SK-N-MC (cell line): Measurements from ENCODE around the gene CHD8.
"Not testable (repeated sequence)": the region's sequence is repeated elsewhere in the genome, so short reads cannot be mapped to it uniquely, and the experiment has no call there.

Experiments
- DNase-seq: peaks from one replicate; pipeline ENCODE4 v3.0.0-alpha.2; 2011; ENCODE audit warnings: low read depth, low spot score
- H3K27ac ChIP-seq: fragments of 200-600 bp; sonication (generic); 2 replicates; pipeline ENCODE4 v1.5.1; 2016; ENCODE audit warnings: mixed run types
- H3K36me3 ChIP-seq: fragments of 200-600 bp; sonication (generic); 2 replicates; pipeline ENCODE4 v1.6.1; 2017; ENCODE audit warnings: antibody characterized with exemption, low read length, mixed read lengths; ENCODE audit not compliant: insufficient read depth
- H3K4me3 ChIP-seq: fragments of 200-600 bp; sonication (generic); 2 replicates; pipeline ENCODE4 v1.5.1; 2016
- H3K9ac ChIP-seq: fragments of 200-600 bp; sonication (generic); 2 replicates; pipeline ENCODE4 v1.8.0; 2017; ENCODE audit warnings: mixed run types, mixed read lengths; ENCODE audit not compliant: insufficient read length
- H3K9me3 ChIP-seq: fragments of 200-600 bp; sonication (generic); 2 replicates; pipeline ENCODE4 v1.6.1; 2017; ENCODE audit warnings: low read depth, mild to moderate bottlenecking, antibody characterized with exemption, low read length, moderate library complexity, mixed read lengths
- EZH2 ChIP-seq: fragments of 200-600 bp; sonication (generic); IDR thresholded peaks from one replicate; pipeline ENCODE4 v1.6.1; 2017; ENCODE audit warnings: antibody characterized with exemption
- FOXP2 ChIP-seq: optimal IDR thresholded peaks from 2 replicates; pipeline ENCODE3; 2011; ENCODE audit warnings: mild to moderate bottlenecking, moderate library complexity; ENCODE audit not compliant: insufficient read depth; ENCODE audit errors: extremely low read length, control extremely low read depth
- POLR2AphosphoS5 ChIP-seq: IDR thresholded peaks from 2 replicates; pipeline ENCODE4 v1.6.1; 2012; ENCODE audit warnings: mild to moderate bottlenecking, low read depth, low read length, borderline replicate concordance

The CHD8 gene

DNA sequence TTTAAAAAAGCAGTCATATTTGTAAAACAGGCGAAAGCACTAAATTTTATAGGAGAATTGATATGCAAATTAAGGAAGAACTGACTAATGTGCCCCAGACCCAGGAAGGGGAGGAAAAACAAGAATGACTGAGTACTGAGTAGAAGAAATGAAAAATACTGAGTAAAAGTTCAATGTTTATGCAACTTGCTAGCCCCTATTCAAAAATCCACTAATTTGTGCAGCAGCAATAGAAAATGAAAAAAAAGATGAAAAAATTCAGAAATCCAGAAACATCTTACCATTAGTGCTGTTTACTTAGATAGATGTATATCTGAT, 6.1 kb downstream of the CHD8 start:
- H3K9ac ChIP-seq = peak overlapping the region; percentile 12
- H3K9me3 ChIP-seq = no peaks in the 10 kb centered on the region
- peaks cover 11% of the 10 kb centered on the region for H3K36me3 ChIP-seq
- H3K4me3 ChIP-seq = peak overlapping the region; percentile 13; the same call in 1 of the 2 replicates
- TF ChIP-seq EZH2 (no peak), POLR2AphosphoS5 (no peak), FOXP2 (no peak)
- no peak for DNase-seq
- H3K27ac ChIP-seq = peak overlapping the region; percentile 10; the same call in 1 of the 2 replicates

DNA sequence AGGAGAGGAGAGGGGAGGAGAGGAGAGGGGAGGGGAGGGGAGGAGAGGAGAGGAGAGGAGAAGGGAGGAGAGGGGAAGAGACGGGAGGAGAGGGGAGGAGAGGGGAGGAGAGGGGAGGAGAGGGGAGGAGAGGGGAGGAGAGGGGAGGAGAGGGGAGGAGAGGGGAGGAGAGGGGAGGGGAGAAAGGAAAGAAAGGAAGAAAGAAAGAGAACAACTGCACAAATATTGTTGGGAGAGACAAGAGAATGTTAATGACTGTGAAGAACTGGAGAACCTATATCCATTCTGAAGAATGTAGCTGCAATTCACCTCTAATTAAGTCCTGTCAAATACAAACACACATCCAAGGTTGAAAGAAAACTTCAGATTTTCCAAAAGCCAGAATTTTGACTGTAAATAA, 13.3 kb downstream of the CHD8 start:
- not testable (repeated sequence) for DNase-seq, H3K36me3 ChIP-seq, H3K9ac ChIP-seq, H3K9me3 ChIP-seq, H3K4me3 ChIP-seq, H3K27ac ChIP-seq

DNA sequence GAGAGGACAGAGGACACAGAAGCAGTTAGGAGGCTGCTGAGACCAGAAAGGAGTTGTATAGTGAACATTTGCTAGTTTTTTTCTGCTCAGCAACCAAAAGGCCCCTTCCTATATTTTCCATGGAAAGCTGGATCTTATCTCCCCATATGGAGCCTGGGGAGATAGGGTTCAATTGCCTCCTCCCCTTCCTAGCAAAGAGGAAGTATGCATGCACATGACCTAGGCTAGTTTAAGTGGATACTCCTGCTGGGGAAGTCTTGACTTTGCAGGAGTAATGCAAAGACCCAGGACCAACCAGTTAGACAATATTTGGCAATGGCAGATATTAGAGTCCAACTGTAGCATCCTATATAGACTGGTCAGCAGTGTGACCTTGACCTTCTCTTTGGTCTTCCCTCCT, 15.1 kb downstream of the CHD8 start:
- Histone ChIP-seq H3K27ac (peak overlapping the region; percentile 31; the same call in 1 of the 2 replicates), H3K9ac (no peak overlapping the region), H3K36me3 (peaks cover 5% of the 10 kb centered on the region; the same call in 1 of the 2 replicates), H3K4me3 (no peak overlapping the region), H3K9me3 (no peaks in the 10 kb centered on the region)
- DNase-seq = no peak
- TF ChIP-seq FOXP2 (no peak), EZH2 (no peak), POLR2AphosphoS5 (no peak)

DNA sequence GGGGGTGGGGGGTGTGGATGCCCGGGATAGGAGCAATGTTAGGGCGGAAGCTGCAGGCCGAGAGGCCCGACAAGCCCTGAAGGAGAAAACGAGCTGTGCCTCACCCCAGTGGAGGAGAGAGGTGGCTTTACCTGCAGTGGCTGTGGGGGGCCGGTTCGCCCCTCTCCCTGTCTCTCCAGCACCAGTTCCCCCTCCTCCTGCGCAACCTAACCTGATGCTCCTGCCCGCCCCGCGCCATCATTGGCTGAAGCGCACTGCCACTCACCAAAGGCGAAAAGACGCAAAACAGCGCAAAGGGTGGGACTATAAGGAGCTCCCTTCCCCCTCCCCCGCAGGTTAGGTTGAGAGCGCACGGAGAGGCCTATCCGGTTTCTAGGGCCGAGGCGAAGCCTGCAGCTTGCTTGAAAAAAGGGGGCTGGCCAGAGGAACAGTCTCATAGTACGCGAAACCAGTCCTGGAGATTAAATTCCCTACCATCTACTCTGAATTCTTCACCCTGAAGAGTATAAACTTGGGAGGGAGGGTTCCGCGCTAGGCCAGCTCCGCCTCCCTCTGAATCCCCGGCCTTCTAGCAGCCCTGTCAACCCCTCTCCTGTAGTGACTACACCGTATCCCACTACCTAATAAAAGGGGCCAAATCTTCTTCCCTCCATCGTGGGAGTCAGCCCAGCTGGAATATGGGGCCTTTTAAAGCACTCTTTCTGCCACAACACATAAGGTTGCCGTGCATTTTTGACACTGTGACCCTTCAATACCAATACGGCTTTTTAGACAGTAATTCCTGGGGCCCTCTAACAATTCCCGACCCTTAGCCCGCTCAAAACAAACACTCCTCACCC, 18.6 kb downstream of the CHD8 start:
- TF ChIP-seq FOXP2 = no peak
- no peak for TF ChIP-seq EZH2
- peak; percentile 94 for TF ChIP-seq POLR2AphosphoS5
- H3K27ac ChIP-seq = peak overlapping the region; percentile 89
- peak; percentile 96 for DNase-seq
- H3K4me3 ChIP-seq = peak overlapping the region; percentile 91
- no peaks in the 10 kb centered on the region for H3K9me3 ChIP-seq
- H3K36me3 ChIP-seq = peaks cover 12% of the 10 kb centered on the region
- H3K9ac ChIP-seq = peak overlapping the region; percentile 75

DNA sequence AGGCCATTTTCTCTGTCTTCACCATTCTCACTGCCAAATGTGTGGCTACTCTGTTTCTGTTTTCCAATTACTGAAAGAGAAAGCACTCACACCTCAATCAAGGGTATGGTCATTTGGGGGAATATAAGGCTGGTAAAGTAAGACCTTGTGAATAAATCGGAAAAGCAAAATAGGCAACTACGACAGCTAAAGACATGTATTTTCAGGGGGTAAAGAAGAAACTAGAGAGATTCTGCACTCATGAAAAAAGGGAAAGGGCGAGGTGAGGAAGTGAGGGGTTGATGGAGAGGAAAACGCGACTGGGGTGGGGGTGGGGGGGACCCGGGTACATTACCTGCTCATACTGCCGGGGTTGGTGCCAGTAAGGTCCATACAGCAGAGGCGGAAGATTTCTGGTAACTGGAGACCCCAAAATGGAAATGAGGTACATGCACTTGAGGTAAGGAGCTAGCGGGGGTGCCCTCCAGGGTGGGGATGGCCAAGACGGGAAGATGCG, 19.3 kb downstream of the CHD8 start:
- DNase-seq = no peak
- no peaks in the 10 kb centered on the region for H3K9me3 ChIP-seq
- H3K36me3 ChIP-seq = peaks cover 16% of the 10 kb centered on the region
- H3K9ac ChIP-seq = peak overlapping the region; percentile 75
- TF ChIP-seq FOXP2 (no peak), POLR2AphosphoS5 (no peak), EZH2 (no peak)
- H3K4me3 ChIP-seq = peak overlapping the region; percentile 91
- no peak overlapping the region for H3K27ac ChIP-seq

DNA sequence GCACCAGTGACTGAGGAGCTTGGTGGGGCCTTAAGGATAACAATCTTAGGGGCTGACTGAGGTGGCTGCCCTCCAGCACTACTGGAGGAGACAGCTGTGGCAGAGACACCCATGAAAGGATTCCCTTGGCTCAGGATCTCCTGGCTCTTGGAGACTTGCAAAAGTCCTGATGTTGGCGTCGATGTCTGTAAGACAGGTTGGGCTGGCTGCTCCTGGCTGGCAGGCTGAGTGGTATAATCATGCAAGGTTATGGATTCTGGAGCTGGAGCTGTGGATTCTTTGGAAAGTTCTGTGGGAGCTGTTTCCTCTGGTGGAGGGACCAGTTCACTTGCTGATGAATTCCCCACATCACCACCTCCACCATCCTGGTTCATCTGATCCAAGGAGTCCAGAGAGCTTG, 24.8 kb downstream of the CHD8 start:
- Histone ChIP-seq H3K9ac (no peak overlapping the region), H3K36me3 (peaks cover 63% of the 10 kb centered on the region), H3K4me3 (no peak overlapping the region), H3K27ac (no peak overlapping the region), H3K9me3 (no peaks in the 10 kb centered on the region)
- TF ChIP-seq EZH2 (no peak), FOXP2 (no peak), POLR2AphosphoS5 (no peak)
- no peak for DNase-seq

DNA sequence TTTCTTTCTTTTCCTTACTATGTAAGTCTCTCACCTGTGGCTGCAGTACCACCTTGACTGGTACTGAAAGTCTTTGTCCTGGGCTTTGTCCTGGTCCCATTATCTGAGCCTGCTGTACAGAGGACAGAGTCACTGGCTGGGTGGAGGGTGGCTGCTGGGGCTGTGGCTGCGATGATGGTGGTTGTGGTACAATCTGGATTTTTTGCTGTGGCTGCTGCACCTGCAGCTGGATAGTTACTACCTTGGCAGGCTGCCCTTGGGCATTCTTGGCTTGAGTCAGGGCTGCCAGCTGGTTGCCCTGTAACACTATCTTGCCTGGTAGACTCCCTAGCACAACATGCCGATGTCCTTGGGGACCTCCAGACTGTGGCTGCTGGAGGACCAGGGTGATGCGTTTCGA, 27.0 kb downstream of the CHD8 start:
- Histone ChIP-seq H3K27ac (no peak overlapping the region), H3K9me3 (no peaks in the 10 kb centered on the region), H3K4me3 (no peak overlapping the region), H3K9ac (no peak overlapping the region), H3K36me3 (peaks cover 85% of the 10 kb centered on the region)
- TF ChIP-seq FOXP2 (no peak), EZH2 (no peak), POLR2AphosphoS5 (no peak)
- no peak for DNase-seq

DNA sequence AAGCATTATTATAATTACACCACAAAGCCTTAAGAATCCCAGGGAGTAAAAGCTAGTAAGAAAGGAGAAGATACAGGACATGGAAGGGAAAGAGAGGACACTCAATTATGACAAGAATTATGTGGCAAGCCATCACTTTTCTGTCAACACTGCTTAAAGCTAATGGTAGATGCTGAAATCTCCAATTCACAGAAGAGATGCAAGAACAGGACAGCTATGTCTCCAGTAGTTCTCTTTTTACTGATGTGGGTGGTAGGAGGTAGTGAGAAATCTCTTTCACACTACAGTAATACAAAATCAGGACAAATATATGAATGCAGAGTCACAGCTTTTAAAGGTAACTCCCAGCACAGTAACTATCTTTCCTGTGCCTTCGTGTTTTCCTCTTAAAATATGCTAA, 29.2 kb downstream of the CHD8 start:
- peaks cover 97% of the 10 kb centered on the region for H3K36me3 ChIP-seq
- no peak for TF ChIP-seq FOXP2
- TF ChIP-seq EZH2 = no peak
- TF ChIP-seq POLR2AphosphoS5 = no peak
- no peak overlapping the region for H3K9ac ChIP-seq
- no peak overlapping the region for H3K4me3 ChIP-seq
- H3K9me3 ChIP-seq = no peaks in the 10 kb centered on the region
- DNase-seq = no peak
- H3K27ac ChIP-seq = no peak overlapping the region

DNA sequence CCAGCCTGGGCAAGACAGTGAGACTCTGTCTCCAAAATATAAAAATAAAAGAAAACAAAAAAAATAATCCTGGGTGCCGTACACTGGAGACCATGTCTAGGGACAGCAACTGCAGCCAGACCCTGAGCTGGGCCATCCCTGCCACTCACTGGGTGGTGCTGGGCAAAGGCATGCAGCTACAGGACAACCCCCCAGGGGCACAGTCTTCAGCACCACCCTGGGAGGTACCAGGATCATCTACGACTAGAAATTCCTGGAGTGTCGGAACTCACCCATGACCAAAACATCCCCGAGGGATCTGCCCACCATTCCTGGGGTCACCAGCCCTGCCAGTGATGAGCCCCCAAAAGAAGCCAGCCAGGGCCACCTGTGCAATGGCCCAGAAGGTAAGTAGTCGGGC, 36.4 kb downstream of the CHD8 start:
- H3K36me3 ChIP-seq = peaks cover 70% of the 10 kb centered on the region
- no peak for DNase-seq
- TF ChIP-seq POLR2AphosphoS5 (no peak), FOXP2 (no peak), EZH2 (no peak)
- no peak overlapping the region for H3K9ac ChIP-seq
- H3K27ac ChIP-seq = no peak overlapping the region
- no peaks in the 10 kb centered on the region for H3K9me3 ChIP-seq
- H3K4me3 ChIP-seq = no peak overlapping the region
